Lung (tissue), 12 donors: Measurements from ENCODE around the gene BBS9. TPM values are rescaled to one million over a fixed set of nuclear protein-coding genes. Genes with fewer than 3 reads are reported as not detected.

Experiments
- ATAC-seq: fragments of 200-7000 bp; cut with Tn5 transposase; one replicate; pipeline ENCODE4 v1.9.1; 2020; ENCODE audit warnings: moderate number of reproducible peaks; ENCODE audit not compliant: insufficient read depth, low FRiP score
- DNase-seq, 3 donors: peaks; one replicate each; pipeline ENCODE4 v3.0.0-alpha.2; 2013 to 2017
- H3K27ac ChIP-seq, 2 donors: one replicate each; pipeline ENCODE4 v1.5.1; 2013; ENCODE audit warnings: mild to moderate bottlenecking in 2 of 2, moderate library complexity in 2 of 2, control low read depth in 1 of 2, inconsistent platforms in 1 of 2, low read depth in 1 of 2, low read length in 1 of 2
- H3K27me3 ChIP-seq, 3 donors: one replicate each; pipeline ENCODE4 v1.5.1; 2013; ENCODE audit warnings: low read length in 2 of 3; ENCODE audit not compliant: control insufficient read depth in 3 of 3, insufficient read depth in 3 of 3
- H3K36me3 ChIP-seq, 4 donors: one replicate each; pipeline ENCODE4 v1.5.1; 2013; ENCODE audit warnings: low read length in 4 of 4, mild to moderate bottlenecking in 1 of 4, moderate library complexity in 1 of 4; ENCODE audit not compliant: control insufficient read depth in 4 of 4, insufficient read depth in 4 of 4
- H3K4me1 ChIP-seq, 5 donors: one replicate each; pipeline ENCODE4 v1.5.1; 2013; ENCODE audit warnings: low read length in 5 of 5, mild to moderate bottlenecking in 2 of 5, moderate library complexity in 1 of 5; ENCODE audit not compliant: control insufficient read depth in 5 of 5, insufficient read depth in 5 of 5
- H3K4me3 ChIP-seq: one replicate; pipeline ENCODE4 v1.5.1; 2013; ENCODE audit warnings: mild to moderate bottlenecking, control low read depth, moderate library complexity
- H3K9ac ChIP-seq, 2 donors: one replicate each; pipeline ENCODE4 v1.5.1; 2013; ENCODE audit warnings: low read length in 2 of 2, control low read depth in 1 of 2; ENCODE audit not compliant: insufficient read depth in 1 of 2
- H3K9me3 ChIP-seq, 4 donors: one replicate each; pipeline ENCODE4 v1.5.1; 2013; ENCODE audit warnings: low read length in 3 of 4, mild to moderate bottlenecking in 1 of 4, moderate library complexity in 1 of 4; ENCODE audit not compliant: control insufficient read depth in 4 of 4, insufficient read depth in 3 of 4
- WGBS, 2 donors: extraction: QIAGEN DNeasy Blood & Tissue Kit; methylation state at CpG; one replicate each; pipeline ENCODE4 v1.1.7; 2013; 5-methylcytosine and 5-hydroxymethylcytosine counted together
- polyA plus RNA-seq, 2 donors: library from polyadenylated mRNA; stranded (reverse); fragments of 200-250 nt; gene quantifications; one replicate each; pipeline ENCODE4 v1.2.1, GENCODE V29; 2013
- total RNA-seq, 2 donors: library from RNA; depleted of rRNA in 1 of 2; stranded (reverse); fragments of >200 nt in 1 of 2; gene quantifications; one replicate each; pipeline ENCODE4 v1.2.1, GENCODE V29; 2014 to 2021
- TF ChIP-seq, protein P1 (sequence below): IDR thresholded peaks from 2 replicates; pipeline ENCODE4 v1.5.1; 2012; ENCODE audit warnings: mild to moderate bottlenecking; ENCODE audit errors: control extremely low read depth, extremely low read depth
- donor health status: control.
- donor health status: control.
- donor health status: Bipolar disorder and iron deficiency.
- donor health status: healthy.
- donor health status: DM: yes; HTN: yes; CAD: no.

BBS9 gene
- total and polyA plus RNA-seq, 4 donors = 3.5 to 65.0 (median 15.2) TPM

- DNase-seq (no peak), ATAC-seq (no peak)
- WGBS, 2 donors = 71 to 91% methylated on average over 2 of the region's 2 CpGs
- H3K36me3 ChIP-seq = no peaks in the 10 kb centered on the region
- no peaks in the 10 kb centered on the region for H3K27me3 ChIP-seq
- H3K9me3 ChIP-seq = peaks cover 0 to 2% (median 0%) of the 10 kb centered on the region in 4 donors
- H3K4me3 ChIP-seq = no peak overlapping the region
- peaks cover 0 to 3% (median 0%) of the 10 kb centered on the region in 5 donors for H3K4me1 ChIP-seq
- no peak overlapping the region for H3K27ac ChIP-seq
- no peak overlapping the region for H3K9ac ChIP-seq
- TF ChIP-seq, protein P1, sequence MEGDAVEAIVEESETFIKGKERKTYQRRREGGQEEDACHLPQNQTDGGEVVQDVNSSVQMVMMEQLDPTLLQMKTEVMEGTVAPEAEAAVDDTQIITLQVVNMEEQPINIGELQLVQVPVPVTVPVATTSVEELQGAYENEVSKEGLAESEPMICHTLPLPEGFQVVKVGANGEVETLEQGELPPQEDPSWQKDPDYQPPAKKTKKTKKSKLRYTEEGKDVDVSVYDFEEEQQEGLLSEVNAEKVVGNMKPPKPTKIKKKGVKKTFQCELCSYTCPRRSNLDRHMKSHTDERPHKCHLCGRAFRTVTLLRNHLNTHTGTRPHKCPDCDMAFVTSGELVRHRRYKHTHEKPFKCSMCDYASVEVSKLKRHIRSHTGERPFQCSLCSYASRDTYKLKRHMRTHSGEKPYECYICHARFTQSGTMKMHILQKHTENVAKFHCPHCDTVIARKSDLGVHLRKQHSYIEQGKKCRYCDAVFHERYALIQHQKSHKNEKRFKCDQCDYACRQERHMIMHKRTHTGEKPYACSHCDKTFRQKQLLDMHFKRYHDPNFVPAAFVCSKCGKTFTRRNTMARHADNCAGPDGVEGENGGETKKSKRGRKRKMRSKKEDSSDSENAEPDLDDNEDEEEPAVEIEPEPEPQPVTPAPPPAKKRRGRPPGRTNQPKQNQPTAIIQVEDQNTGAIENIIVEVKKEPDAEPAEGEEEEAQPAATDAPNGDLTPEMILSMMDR = no peak
Observed at GRCh38 chr7:33087858-33088257, 41.5 kb upstream of the BBS9 start.

- Histone ChIP-seq H3K4me3 (no peak overlapping the region), H3K27ac (no peak overlapping the region), H3K36me3 (peaks cover 0 to 7% (median 3%) of the 10 kb centered on the region in 4 donors), H3K27me3 (no peaks in the 10 kb centered on the region), H3K9me3 (peaks cover 0 to 2% (median 0%) of the 10 kb centered on the region in 4 donors), H3K9ac (no peak overlapping the region), H3K4me1 (peaks cover 0 to 3% (median 0%) of the 10 kb centered on the region in 5 donors)
- TF ChIP-seq, protein P1 = no peak
- ATAC-seq = no peak
- DNase-seq = no peak
- WGBS, 2 donors = 92 to 97% methylated on average over 7 of the region's 7 CpGs
Observed at GRCh38 chr7:33089142-33089541, 40.2 kb upstream of the BBS9 start.

- H3K4me3 ChIP-seq = no peak overlapping the region
- H3K27me3 ChIP-seq = no peaks in the 10 kb centered on the region
- H3K4me1 ChIP-seq = peaks cover 0 to 3% (median 0%) of the 10 kb centered on the region in 5 donors
- peaks cover 6 to 14% (median 11%) of the 10 kb centered on the region in 4 donors for H3K36me3 ChIP-seq
- TF ChIP-seq, protein P1 = no peak
- H3K9ac ChIP-seq = no peak overlapping the region
- no peak overlapping the region for H3K27ac ChIP-seq
- no peak for DNase-seq
- WGBS, 2 donors = 85 to 90% methylated on average over 4 of the region's 4 CpGs
- peaks cover 0 to under 1% (median 0%) of the 10 kb centered on the region in 4 donors for H3K9me3 ChIP-seq
- ATAC-seq = no peak
Observed at GRCh38 chr7:33091111-33091531, 38.2 kb upstream of the BBS9 start.

- Histone ChIP-seq H3K4me1 (peaks cover 0 to 3% (median 0%) of the 10 kb centered on the region in 5 donors), H3K9ac (no peak overlapping the region), H3K36me3 (peaks cover 11 to 15% (median 13%) of the 10 kb centered on the region in 4 donors), H3K27ac (no peak overlapping the region), H3K4me3 (no peak overlapping the region), H3K27me3 (no peaks in the 10 kb centered on the region), H3K9me3 (no peaks in the 10 kb centered on the region)
- 84 to 91% methylated on average over 5 of the region's 5 CpGs for WGBS, 2 donors
- DNase-seq = no peak
- TF ChIP-seq, protein P1 = no peak
- no peak for ATAC-seq
Observed at GRCh38 chr7:33091641-33092191, 37.6 kb upstream of the BBS9 start.
